ENCODE measurements around the gene AFF2. TPM values are rescaled to one million over a fixed set of nuclear protein-coding genes. Genes with fewer than 3 reads are reported as not detected.

The AFF2 gene
- total RNA-seq, 4 donors from 2014 or later, result 0.05 to 1.0 (median 0.23) TPM

- no peak overlapping the region for H3K27ac ChIP-seq
- H3K36me3 ChIP-seq, result no peaks in the 10 kb centered on the region
- no peaks in the 10 kb centered on the region for H3K9me3 ChIP-seq
- ATAC-seq (no peak), DNase-seq (no peak)
- H3K27me3 ChIP-seq, result no peaks in the 10 kb centered on the region
- in situ Hi-C loops (cut with MboI; ENCODE audit: low sequenced_read_pairs in 4 of 4) (no loop called here), intact Hi-C loops (cut with DNase I; ENCODE audit: low total_unique reads) (no loop called here)
- H3K4me1 ChIP-seq, result no peaks in the 10 kb centered on the region
- no peak for TF ChIP-seq POLR2A (IDR thresholded peaks at IDR 0.05)
- no peak overlapping the region for H3K4me3 ChIP-seq
Observed at GRCh38 chrX:148601034-148601433, 100.6 kb downstream of the AFF2 start.

- in situ Hi-C loops (cut with MboI; ENCODE audit: low sequenced_read_pairs in 4 of 4) (no loop called here), intact Hi-C loops (cut with DNase I; ENCODE audit: low total_unique reads) (no loop called here)
- ATAC-seq, result no peak
- no peaks in the 10 kb centered on the region for H3K4me1 ChIP-seq
- H3K4me3 ChIP-seq, result no peak overlapping the region
- no peak overlapping the region for H3K27ac ChIP-seq
- no peak for DNase-seq
- no peaks in the 10 kb centered on the region for H3K36me3 ChIP-seq
- no peak for TF ChIP-seq CTCF (IDR thresholded peaks at IDR 0.05 in 4 of 5, conservative IDR thresholded peaks at IDR 0.05 in 1 of 5)
- TF ChIP-seq POLR2A (IDR thresholded peaks at IDR 0.05), result no peak
- no peaks in the 10 kb centered on the region for H3K27me3 ChIP-seq
- H3K9me3 ChIP-seq, result no peaks in the 10 kb centered on the region
Observed at GRCh38 chrX:148609515-148610327, 109.3 kb downstream of the AFF2 start.

GRCh38 chrX:148610328-148610698, 109.9 kb downstream of the AFF2 start:
- H3K4me1 ChIP-seq, result no peaks in the 10 kb centered on the region
- ATAC-seq, result no peak
- H3K36me3 ChIP-seq, result no peaks in the 10 kb centered on the region
- intact Hi-C loops (cut with DNase I; ENCODE audit: low total_unique reads), result no loop called here
- no peak overlapping the region for H3K4me3 ChIP-seq
- no peaks in the 10 kb centered on the region for H3K27me3 ChIP-seq
- no peaks in the 10 kb centered on the region for H3K9me3 ChIP-seq
- TF ChIP-seq POLR2A (IDR thresholded peaks at IDR 0.05), result no peak
- no peak overlapping the region for H3K27ac ChIP-seq
- in situ Hi-C loops (cut with MboI; ENCODE audit: low sequenced_read_pairs in 4 of 4), result no loop called here
- no peak for DNase-seq

- intact Hi-C loops (cut with DNase I; ENCODE audit: low total_unique reads), result no loop called here
- Histone ChIP-seq H3K27me3 (no peaks in the 10 kb centered on the region), H3K4me1 (no peaks in the 10 kb centered on the region), H3K4me3 (no peak overlapping the region), H3K36me3 (no peaks in the 10 kb centered on the region), H3K27ac (no peak overlapping the region), H3K9me3 (no peaks in the 10 kb centered on the region)
- ATAC-seq (no peak), DNase-seq (no peak)
- in situ Hi-C loops (cut with MboI; ENCODE audit: low sequenced_read_pairs in 4 of 4), result no loop called here
- no peak for TF ChIP-seq POLR2A (IDR thresholded peaks at IDR 0.05)
- no peak for TF ChIP-seq CTCF (IDR thresholded peaks at IDR 0.05 in 4 of 5, conservative IDR thresholded peaks at IDR 0.05 in 1 of 5)
Observed at GRCh38 chrX:148611993-148612392, 111.6 kb downstream of the AFF2 start.

GRCh38 chrX:148612431-148612830, 112.0 kb downstream of the AFF2 start:
- H3K9me3 ChIP-seq, result no peaks in the 10 kb centered on the region
- H3K27ac ChIP-seq, result no peak overlapping the region
- no peaks in the 10 kb centered on the region for H3K4me1 ChIP-seq
- ATAC-seq (no peak), DNase-seq (no peak)
- H3K4me3 ChIP-seq, result no peak overlapping the region
- intact Hi-C loops (cut with DNase I; ENCODE audit: low total_unique reads) (no loop called here), in situ Hi-C loops (cut with MboI; ENCODE audit: low sequenced_read_pairs in 4 of 4) (no loop called here)
- no peaks in the 10 kb centered on the region for H3K27me3 ChIP-seq
- no peaks in the 10 kb centered on the region for H3K36me3 ChIP-seq
- TF ChIP-seq POLR2A (IDR thresholded peaks at IDR 0.05) (no peak), CTCF (IDR thresholded peaks at IDR 0.05 in 4 of 5, conservative IDR thresholded peaks at IDR 0.05 in 1 of 5) (no peak)

- in situ Hi-C loops (cut with MboI; ENCODE audit: low sequenced_read_pairs in 4 of 4) (no loop called here), intact Hi-C loops (cut with DNase I; ENCODE audit: low total_unique reads) (no loop called here)
- Histone ChIP-seq H3K27me3 (no peaks in the 10 kb centered on the region), H3K4me1 (no peaks in the 10 kb centered on the region), H3K9me3 (no peaks in the 10 kb centered on the region), H3K4me3 (no peak overlapping the region), H3K27ac (no peak overlapping the region), H3K36me3 (no peaks in the 10 kb centered on the region)
- TF ChIP-seq POLR2A (IDR thresholded peaks at IDR 0.05) (no peak), CTCF (IDR thresholded peaks at IDR 0.05 in 4 of 5, conservative IDR thresholded peaks at IDR 0.05 in 1 of 5) (no peak)
- ATAC-seq (no peak), DNase-seq (no peak)
Observed at GRCh38 chrX:148613636-148614035, 113.2 kb downstream of the AFF2 start.
